ENCODE results near the gene FARS2. TPM values are rescaled to one million over a fixed set of nuclear protein-coding genes. Genes with fewer than 3 reads are reported as not detected.
"Not testable (repeated sequence)": the region's sequence is repeated elsewhere in the genome, so short reads cannot be mapped to it uniquely, and the experiment has no call there.

FARS2 gene
- total and polyA plus RNA-seq, 2 donors (not counting 3 experiments of a cell fraction or from before 2014, with no cell fraction given) = 20.2 to 20.5 TPM

- no peaks in the 10 kb centered on the region for H3K36me3 ChIP-seq (ENCODE audit: control insufficient read depth in 2 of 2, extremely low read depth in 1 of 2, insufficient read depth in 2 of 2, low read length in 2 of 2)
- no peak for FAIRE-seq
- no peak overlapping the region for H2AFZ ChIP-seq (ENCODE audit: low read depth, low read length)
- H3K79me2 ChIP-seq (ENCODE audit: control insufficient read depth, insufficient read depth, low read length) = no peaks in the 10 kb centered on the region
- dilution Hi-C loops (cut with MboI; ENCODE audit: extremely low pct_ligation_motif_present, low sequenced_read_pairs) (no loop called here), intact Hi-C loops (cut with micrococcal nuclease) (no loop called here)
- no peaks in the 10 kb centered on the region for H3K27me3 ChIP-seq (ENCODE audit: control insufficient read depth in 2 of 2, insufficient read depth in 2 of 2, low read length in 2 of 2)
- ChIA-PET CTCF (interaction anchor here (1.3 kb wide), 1 partner anchor 14 kb away, joined by 3 read pairs; no protein-coding TSS in a partner anchor), POLR2A (no interaction called here)
- no peak overlapping the region for H3K4me3 ChIP-seq (replicated peaks in 1 of 3; ENCODE audit: insufficient read depth in 1 of 3, low read depth in 1 of 3, low read length in 3 of 3)
- H3K9ac ChIP-seq (replicated peaks; ENCODE audit: extremely low read depth, insufficient read depth, low read length) = no peak overlapping the region
- TF ChIP-seq MYC (IDR thresholded peaks at IDR 0.05; ENCODE audit: low read depth, low read length) (no peak), FOS (IDR thresholded peaks at IDR 0.05; ENCODE audit: borderline replicate concordance, insufficient read depth, low read length) (no peak), GATA2 (IDR thresholded peaks at IDR 0.05; ENCODE audit: insufficient read depth, insufficient read length, low read depth, low read length) (no peak), POLR2A (IDR thresholded peaks at IDR 0.05; ENCODE audit: low read depth, low read length) (no peak), POLR2AphosphoS5 (IDR thresholded peaks at IDR 0.05; ENCODE audit: insufficient read depth, low read depth, low read length) (no peak)
- no peaks in the 10 kb centered on the region for H4K20me1 ChIP-seq (replicated peaks; ENCODE audit: control insufficient read depth, extremely low read depth, insufficient read depth, low read length)
- H3K4me2 ChIP-seq (ENCODE audit: insufficient read depth, low read length) = no peak overlapping the region
- H3K4me1 ChIP-seq (ENCODE audit: control insufficient read depth, extremely low read depth, insufficient read depth, low read length) = no peaks in the 10 kb centered on the region
- BruUV-seq (replicated peaks) = no TSS peak
- no peak overlapping the region for H3K27ac ChIP-seq (ENCODE audit: insufficient read depth, low read depth, low read length)
- DNase-seq (ENCODE audit: low read depth, low spot score) = no peak
- H3K9me3 ChIP-seq (replicated peaks; ENCODE audit: control insufficient read depth, insufficient read depth, low read length) = no peaks in the 10 kb centered on the region
- no peaks in the 10 kb centered on the region for H3K9me1 ChIP-seq (replicated peaks; ENCODE audit: control insufficient read depth, extremely low read depth, insufficient read depth, low read length)
Measured at GRCh38 chr6:5681480-5681879, 420.2 kb downstream of the FARS2 start.

- FAIRE-seq (no peak), DNase-seq (ENCODE audit: low read depth, low spot score) (no peak)
- Histone ChIP-seq H3K9me3 (replicated peaks; ENCODE audit: control insufficient read depth, insufficient read depth, low read length) (no peaks in the 10 kb centered on the region), H3K79me2 (ENCODE audit: control insufficient read depth, insufficient read depth, low read length) (no peaks in the 10 kb centered on the region), H3K9ac (replicated peaks; ENCODE audit: extremely low read depth, insufficient read depth, low read length) (no peak overlapping the region), H2AFZ (ENCODE audit: low read depth, low read length) (no peak overlapping the region), H3K27ac (ENCODE audit: insufficient read depth, low read depth, low read length) (no peak overlapping the region), H3K36me3 (ENCODE audit: control insufficient read depth in 2 of 2, extremely low read depth in 1 of 2, insufficient read depth in 2 of 2, low read length in 2 of 2) (no peaks in the 10 kb centered on the region), H3K4me3 (replicated peaks in 1 of 3; ENCODE audit: insufficient read depth in 1 of 3, low read depth in 1 of 3, low read length in 3 of 3) (no peak overlapping the region), H3K27me3 (ENCODE audit: control insufficient read depth in 2 of 2, insufficient read depth in 2 of 2, low read length in 2 of 2) (no peaks in the 10 kb centered on the region), H3K4me2 (ENCODE audit: insufficient read depth, low read length) (no peak overlapping the region), H3K9me1 (replicated peaks; ENCODE audit: control insufficient read depth, extremely low read depth, insufficient read depth, low read length) (no peaks in the 10 kb centered on the region), H4K20me1 (replicated peaks; ENCODE audit: control insufficient read depth, extremely low read depth, insufficient read depth, low read length) (no peaks in the 10 kb centered on the region), H3K4me1 (ENCODE audit: control insufficient read depth, extremely low read depth, insufficient read depth, low read length) (no peaks in the 10 kb centered on the region)
- ChIA-PET CTCF (no interaction called here), POLR2A (no interaction called here)
- intact Hi-C loops (cut with micrococcal nuclease) (no loop called here), dilution Hi-C loops (cut with MboI; ENCODE audit: extremely low pct_ligation_motif_present, low sequenced_read_pairs) (no loop called here)
- TF ChIP-seq JUN (IDR thresholded peaks at IDR 0.05; ENCODE audit: borderline replicate concordance, insufficient read depth, insufficient read length, low read depth) = no peak
- TF ChIP-seq EZH2 (IDR thresholded peaks at IDR 0.05; ENCODE audit: borderline replicate concordance, low read depth, low read length, severe bottlenecking) = no peak
- BruUV-seq (replicated peaks) = no TSS peak
Measured at GRCh38 chr6:5682530-5682929, 421.2 kb downstream of the FARS2 start.

GRCh38 chr6:5683747-5684146 is 422.4 kb downstream of the FARS2 start:
- FAIRE-seq; intact Hi-C loops (cut with micrococcal nuclease); POLR2A ChIA-PET; H3K9me3 ChIP-seq (replicated peaks; ENCODE audit: control insufficient read depth, insufficient read depth, low read length); H2AFZ ChIP-seq (ENCODE audit: low read depth, low read length); H3K9ac ChIP-seq (replicated peaks; ENCODE audit: extremely low read depth, insufficient read depth, low read length); H3K36me3 ChIP-seq (ENCODE audit: control insufficient read depth in 2 of 2, extremely low read depth in 1 of 2, insufficient read depth in 2 of 2, low read length in 2 of 2); H4K20me1 ChIP-seq (replicated peaks; ENCODE audit: control insufficient read depth, extremely low read depth, insufficient read depth, low read length); BruUV-seq (replicated peaks); H3K79me2 ChIP-seq (ENCODE audit: control insufficient read depth, insufficient read depth, low read length); CTCF ChIA-PET; H3K4me3 ChIP-seq (replicated peaks in 1 of 3; ENCODE audit: insufficient read depth in 1 of 3, low read depth in 1 of 3, low read length in 3 of 3); DNase-seq (ENCODE audit: low read depth, low spot score); H3K27me3 ChIP-seq (ENCODE audit: control insufficient read depth in 2 of 2, insufficient read depth in 2 of 2, low read length in 2 of 2); H3K27ac ChIP-seq (ENCODE audit: insufficient read depth, low read depth, low read length); H3K4me2 ChIP-seq (ENCODE audit: insufficient read depth, low read length); H3K4me1 ChIP-seq (ENCODE audit: control insufficient read depth, extremely low read depth, insufficient read depth, low read length); dilution Hi-C loops (cut with MboI; ENCODE audit: extremely low pct_ligation_motif_present, low sequenced_read_pairs); H3K9me1 ChIP-seq (replicated peaks; ENCODE audit: control insufficient read depth, extremely low read depth, insufficient read depth, low read length): not testable (repeated sequence)
